Pancreas (tissue), 8 donors: ENCODE results near the gene RPL27A. TPM values are rescaled to one million over a fixed set of nuclear protein-coding genes. Genes with fewer than 3 reads are reported as not detected.

Experiments used
- polyA plus RNA-seq, 2 donors: library from polyadenylated mRNA; stranded (reverse); fragments of 200-250 nt; gene quantifications; one replicate each; pipeline ENCODE4 v1.2.3, GENCODE V29; 2013
- total RNA-seq, 6 donors: library from RNA; stranded (reverse); fragmentation: NEBNext Ultra II Directional in 4 of 6; extraction: Animal tissue kit (Norgen Biotek cat#: 25700) in 4 of 6; gene quantifications; one replicate each; pipeline versions ENCODE4 v1.2.1 to v1.2.4, GENCODE V29; 2021 to 2023
- donor health status: healthy with polysubstance abuse.
- donor health status: DM: no; HTN: no; CAD: no; lungs with moderate emphysema.
- donor health status: DM: no; HTN: no; CAD: no.
- donor health status: Bipolar disorder and iron deficiency.
- donor health status: DM: yes; HTN: yes; CAD: no.
- donor health status: DM: no; HTN: no; CAD: no.
- donor health status: DM: no; HTN: no; CAD: no.
- donor health status: DM: yes; HTN: yes; CAD: no.

The RPL27A gene
- total and polyA plus RNA-seq, 8 donors: 321 to 2,393 (median 619) TPM

Other genes starting within 250 kb of the RPL27A start
- gene STK33, start 88.6 kb upstream of the RPL27A start, total RNA-seq: 10 to 100 TPM in 1 of 6 donors, 1 to 10 TPM in 5; 6.0 to 11.4 (median 7.0) TPM
- gene STK33, start 88.6 kb upstream of the RPL27A start, polyA plus RNA-seq: 10 to 100 TPM; 10.1 to 23.9 TPM
- 10 to 100 TPM in 1 of 6 donors, 1 to 10 TPM in 5; 4.1 to 13.1 (median 9.8) TPM for gene TRIM66, start 127 bp upstream of the RPL27A start, total RNA-seq
- gene TRIM66, start 127 bp upstream of the RPL27A start, polyA plus RNA-seq: 10 to 100 TPM in 1 of 2 donors, 1 to 10 TPM in 1; 6.1 to 12.2 TPM
- gene AKIP1, start 228.4 kb downstream of the RPL27A start, total RNA-seq: 10 to 100 TPM in 1 of 6 donors, 1 to 10 TPM in 5; 6.3 to 11.6 (median 7.9) TPM
- gene AKIP1, start 228.4 kb downstream of the RPL27A start, polyA plus RNA-seq: 10 to 100 TPM in 1 of 2 donors, 1 to 10 TPM in 1; 6.5 to 11.6 TPM